Pancreas (tissue), 10 donors: ENCODE results near the gene SDR42E1. TPM values are rescaled to one million over a fixed set of nuclear protein-coding genes. Genes with fewer than 3 reads are reported as not detected.

ENCODE experiments used
- ATAC-seq, 4 donors: fragments of 200-7000 bp; cut with Tn5 transposase; one replicate each; pipeline versions ENCODE4 v1.8.0 to v1.9.1; 2020; ENCODE audit warnings: mild to moderate bottlenecking in 4 of 4, moderate library complexity in 4 of 4
- DNase-seq, 6 donors: peaks; one replicate each; pipeline ENCODE4 v3.0.0-alpha.2; 2020
- FAIRE-seq: peaks from 2 replicates; lab custom pipeline; 2012; peaks lifted over from hg19 to GRCh38; lab: Jason Lieb, UNC
- H3K27ac ChIP-seq, 4 donors: fragments of 200-600 bp; sonication (generic); 1 replicate in 3 of 4; 2 replicates in 1 of 4; pipeline versions ENCODE4 v1.5.0 to v1.8.0; 2020
- H3K27me3 ChIP-seq, 4 donors: fragments of 200-600 bp; one replicate each; pipeline ENCODE4 v1.8.0; 2021
- H3K36me3 ChIP-seq, 3 donors: fragments of 200-600 bp; sonication (generic) in 1 of 3; one replicate each; pipeline versions ENCODE4 v1.5.0 to v1.8.0; 2020 to 2021
- H3K4me1 ChIP-seq, 3 donors: fragments of 200-600 bp; one replicate each; pipeline ENCODE4 v1.8.0; 2021
- H3K4me3 ChIP-seq, 4 donors: fragments of 200-600 bp; sonication (generic) in 2 of 4; one replicate each; pipeline versions ENCODE4 v1.5.0 to v1.8.0; 2020 to 2021
- H3K9me3 ChIP-seq, 4 donors: fragments of 200-600 bp; one replicate each; pipeline ENCODE4 v1.8.0; 2021
- WGBS, 2 donors: extraction: QIAGEN DNeasy Blood & Tissue Kit; methylation state at CpG; one replicate each; pipeline ENCODE4 v1.1.7; 2013; 5-methylcytosine and 5-hydroxymethylcytosine counted together
- intact Hi-C, 3 donors: fragments of 100-400 bp; cut with DNase I; formaldehyde crosslinking; loops; one replicate each; pipeline versions ENCODE4 v1.11.1 to v1.14.2; 2022
- polyA plus RNA-seq, 2 donors: library from polyadenylated mRNA; stranded (reverse); fragments of 200-250 nt; gene quantifications; one replicate each; pipeline ENCODE4 v1.2.3, GENCODE V29; 2013
- total RNA-seq, 6 donors: library from RNA; stranded (reverse); fragmentation: NEBNext Ultra II Directional in 4 of 6; extraction: Animal tissue kit (Norgen Biotek cat#: 25700) in 4 of 6; gene quantifications; one replicate each; pipeline versions ENCODE4 v1.2.1 to v1.2.4, GENCODE V29; 2021 to 2023
- TF ChIP-seq, protein P1 (sequence below), 4 donors: fragments of 200-600 bp; sonication (generic) in 3 of 4; IDR thresholded peaks; one replicate each; pipeline versions ENCODE4 v1.5.0 to v1.8.0; 2021; ENCODE audit warnings: antibody characterized with exemption in 4 of 4
- donor health status: healthy with polysubstance abuse.
- donor health status: DM: no; HTN: no; CAD: no; lungs with moderate emphysema.
- donor health status: DM: no; HTN: no; CAD: no.
- donor health status: control.
- donor health status: control.
- donor health status: Bipolar disorder and iron deficiency.
- donor health status: DM: yes; HTN: yes; CAD: no.
- donor health status: DM: no; HTN: no; CAD: no.
- donor health status: DM: no; HTN: no; CAD: no.
- donor health status: DM: yes; HTN: yes; CAD: no.

Gene SDR42E1
- total and polyA plus RNA-seq, 8 donors, result 2.5 to 13.3 (median 5.8) TPM

DNA sequence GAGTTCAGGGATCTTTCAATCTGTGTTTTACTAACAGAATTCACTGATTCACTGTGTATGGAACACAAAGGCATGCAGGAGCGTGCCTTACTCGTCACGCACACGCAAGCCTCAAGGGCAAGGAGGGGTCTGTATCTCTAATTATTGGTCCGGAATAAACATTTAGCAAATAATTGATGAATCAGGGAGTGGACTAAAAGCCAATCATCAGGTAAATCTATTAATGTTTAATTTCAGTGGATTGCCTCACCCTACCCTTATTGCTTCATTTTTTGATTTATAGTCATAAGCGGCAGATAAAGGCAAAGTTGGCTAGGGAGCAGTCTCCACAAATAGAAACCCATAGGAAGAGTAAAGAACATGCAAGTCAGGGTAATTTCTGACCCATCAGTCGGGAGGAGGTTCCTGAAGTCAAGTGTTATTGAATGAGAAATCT, 16.4 kb upstream of the SDR42E1 start:
- 35 to 38% methylated on average over 7 of the region's 7 CpGs for WGBS, 2 donors
- peak overlapping the region in 2 of 4 donors; percentile 10 to 11 for H3K27ac ChIP-seq
- no peak for FAIRE-seq

DNA sequence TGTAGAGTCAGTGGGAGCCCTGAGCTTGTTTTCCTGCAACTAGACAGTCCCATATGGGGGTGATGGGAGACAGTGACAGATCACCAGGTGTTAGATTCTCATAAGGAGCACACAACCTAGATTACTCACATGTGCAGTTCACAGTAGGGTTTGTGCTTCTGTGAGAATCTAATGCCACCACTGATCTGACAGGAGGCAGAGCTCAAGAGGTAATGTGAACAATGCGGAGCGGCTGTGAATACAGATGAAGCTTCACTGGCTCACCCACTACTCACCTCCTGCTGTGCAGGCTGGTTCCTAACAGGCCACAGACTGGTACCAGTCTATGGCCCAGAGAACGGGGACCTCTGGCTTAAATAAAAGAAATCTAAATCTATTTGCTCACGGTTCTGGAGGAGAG, 13.6 kb upstream of the SDR42E1 start:
- Histone ChIP-seq H3K27ac (no peak overlapping the region), H3K4me1 (no peaks in the 10 kb centered on the region), H3K27me3 (no peaks in the 10 kb centered on the region), H3K4me3 (no peak overlapping the region), H3K9me3 (no peaks in the 10 kb centered on the region), H3K36me3 (no peaks in the 10 kb centered on the region)
- WGBS, 2 donors, result 76 to 79% methylated on average over 4 of the region's 4 CpGs
- DNase-seq (no peak), FAIRE-seq (no peak), ATAC-seq (no peak)
- TF ChIP-seq, protein P1, sequence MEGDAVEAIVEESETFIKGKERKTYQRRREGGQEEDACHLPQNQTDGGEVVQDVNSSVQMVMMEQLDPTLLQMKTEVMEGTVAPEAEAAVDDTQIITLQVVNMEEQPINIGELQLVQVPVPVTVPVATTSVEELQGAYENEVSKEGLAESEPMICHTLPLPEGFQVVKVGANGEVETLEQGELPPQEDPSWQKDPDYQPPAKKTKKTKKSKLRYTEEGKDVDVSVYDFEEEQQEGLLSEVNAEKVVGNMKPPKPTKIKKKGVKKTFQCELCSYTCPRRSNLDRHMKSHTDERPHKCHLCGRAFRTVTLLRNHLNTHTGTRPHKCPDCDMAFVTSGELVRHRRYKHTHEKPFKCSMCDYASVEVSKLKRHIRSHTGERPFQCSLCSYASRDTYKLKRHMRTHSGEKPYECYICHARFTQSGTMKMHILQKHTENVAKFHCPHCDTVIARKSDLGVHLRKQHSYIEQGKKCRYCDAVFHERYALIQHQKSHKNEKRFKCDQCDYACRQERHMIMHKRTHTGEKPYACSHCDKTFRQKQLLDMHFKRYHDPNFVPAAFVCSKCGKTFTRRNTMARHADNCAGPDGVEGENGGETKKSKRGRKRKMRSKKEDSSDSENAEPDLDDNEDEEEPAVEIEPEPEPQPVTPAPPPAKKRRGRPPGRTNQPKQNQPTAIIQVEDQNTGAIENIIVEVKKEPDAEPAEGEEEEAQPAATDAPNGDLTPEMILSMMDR (IDR thresholded peaks at IDR 0.05), result no peak
- intact Hi-C loops, result no loop called here

More for the DNA sequence above, 16.4 kb upstream of the SDR42E1 start:
- Histone ChIP-seq H3K9me3 (no peaks in the 10 kb centered on the region), H3K27me3 (no peaks in the 10 kb centered on the region), H3K4me3 (no peak overlapping the region), H3K4me1 (no peaks in the 10 kb centered on the region), H3K36me3 (no peaks in the 10 kb centered on the region)
- intact Hi-C loops, result no loop called here
- ATAC-seq (peak; percentile 70 to 81 (median 76)), DNase-seq (no peak)
- TF ChIP-seq, protein P1 (IDR thresholded peaks at IDR 0.05), result no peak

DNA sequence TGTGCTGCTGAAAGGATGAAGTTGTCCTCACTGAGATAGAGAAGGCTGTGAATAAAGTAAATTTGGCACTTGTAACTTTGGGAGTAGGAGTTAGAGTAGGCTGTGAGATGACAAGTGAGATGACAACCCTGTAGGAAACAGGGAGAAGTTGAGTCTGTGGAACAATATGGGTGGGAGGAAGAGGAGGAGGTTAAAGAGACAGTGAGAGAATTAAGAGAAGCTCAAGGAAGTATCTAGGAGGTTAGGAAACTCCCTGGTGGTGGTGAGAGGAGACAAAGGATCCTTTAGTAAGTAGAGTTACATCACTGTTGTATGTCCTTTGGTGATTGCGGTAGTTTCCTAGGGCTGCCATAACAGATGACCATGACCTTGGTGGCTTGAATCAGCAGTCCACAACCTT, 13.0 kb upstream of the SDR42E1 start:
- Histone ChIP-seq H3K27ac (no peak overlapping the region), H3K9me3 (no peaks in the 10 kb centered on the region), H3K4me1 (no peaks in the 10 kb centered on the region), H3K4me3 (no peak overlapping the region), H3K36me3 (no peaks in the 10 kb centered on the region), H3K27me3 (no peaks in the 10 kb centered on the region)
- TF ChIP-seq, protein P1 (IDR thresholded peaks at IDR 0.05), result no peak
- FAIRE-seq, result no peak
- 71 to 80% methylated on average over 1 of the region's 1 CpG for WGBS, 2 donors
- ATAC-seq, result no peak
- no peak for DNase-seq
- intact Hi-C loops, result no loop called here

DNA sequence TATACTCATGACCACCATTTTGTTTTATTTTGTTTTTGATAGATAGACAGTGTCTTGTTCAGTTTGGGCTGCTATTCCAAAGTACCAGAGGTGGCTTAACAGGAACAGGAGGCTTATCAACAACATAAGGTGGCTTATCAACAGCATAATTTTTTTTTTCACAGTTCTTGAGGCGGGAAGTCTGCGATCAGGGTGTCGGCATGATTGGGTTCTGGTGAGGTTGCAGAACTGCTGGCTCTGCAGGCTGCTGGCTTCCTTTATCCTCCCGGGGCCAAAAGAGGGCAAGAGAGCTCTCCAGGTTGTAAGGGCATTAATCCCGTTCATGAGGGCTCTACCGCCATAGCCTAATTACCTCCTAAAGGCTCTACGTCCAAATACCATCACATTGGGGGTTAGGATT, 11.9 kb upstream of the SDR42E1 start:
- no peak for ATAC-seq
- Histone ChIP-seq H3K9me3 (no peaks in the 10 kb centered on the region), H3K4me1 (no peaks in the 10 kb centered on the region), H3K36me3 (no peaks in the 10 kb centered on the region), H3K27me3 (no peaks in the 10 kb centered on the region), H3K4me3 (no peak overlapping the region), H3K27ac (no peak overlapping the region)
- no peak for FAIRE-seq
- 53 to 77% methylated on average over 7 of the region's 7 CpGs for WGBS, 2 donors
- no peak for DNase-seq
- TF ChIP-seq, protein P1 (IDR thresholded peaks at IDR 0.05), result no peak
- intact Hi-C loops, result no loop called here

DNA sequence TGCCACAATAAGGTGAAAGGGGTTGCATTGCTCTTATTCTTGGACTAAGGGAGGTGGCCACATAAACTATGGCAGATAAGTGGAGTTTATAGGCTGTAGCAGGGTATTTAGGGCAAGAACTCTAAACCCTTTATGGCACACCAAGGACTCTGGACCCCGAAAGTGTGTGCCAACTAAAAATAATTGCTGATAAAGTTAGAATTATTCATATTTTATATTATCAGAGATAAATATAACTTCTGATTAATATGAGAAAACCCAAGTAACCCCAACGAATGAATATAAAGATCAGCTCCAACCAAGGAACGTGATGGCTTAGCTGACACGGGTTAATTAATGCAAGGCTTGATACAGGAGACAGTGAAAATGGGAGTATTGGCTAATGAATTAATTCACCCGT, 8.8 kb upstream of the SDR42E1 start:
- H3K27me3 ChIP-seq, result no peaks in the 10 kb centered on the region
- no peak overlapping the region for H3K4me3 ChIP-seq
- no peaks in the 10 kb centered on the region for H3K9me3 ChIP-seq
- intact Hi-C loops, result no loop called here
- WGBS, 2 donors, result 73 to 81% methylated on average over 5 of the region's 5 CpGs
- no peaks in the 10 kb centered on the region for H3K36me3 ChIP-seq
- H3K27ac ChIP-seq, result no peak overlapping the region
- DNase-seq, result no peak
- FAIRE-seq, result no peak
- ATAC-seq, result no peak
- TF ChIP-seq, protein P1 (IDR thresholded peaks at IDR 0.05), result no peak
- H3K4me1 ChIP-seq, result peaks cover 0 to 9% (median 7%) of the 10 kb centered on the region in 3 donors
